ENCODE measurements around the gene LZTS2. TPM values are rescaled to one million over a fixed set of nuclear protein-coding genes. Genes with fewer than 3 reads are reported as not detected.

LZTS2 gene
- total and polyA plus RNA-seq, 2 of the 8 experiments (the other 6 are each of a cell fraction or from before 2014, with no cell fraction given): 75.7 to 99.5 TPM

- TF ChIP-seq CHD7 (IDR thresholded peaks at IDR 0.05; ENCODE audit: insufficient replicate concordance, low read length): no peak
- no peak for TF ChIP-seq POU5F1 (IDR thresholded peaks at IDR 0.05; ENCODE audit: low read depth, low read length)
- TF ChIP-seq SIRT6 (IDR thresholded peaks at IDR 0.05; ENCODE audit: low read length): no peak
- TF ChIP-seq SIX5 (IDR thresholded peaks at IDR 0.05; ENCODE audit: low read depth, low read length): no peak
- TF ChIP-seq CHD2 (IDR thresholded peaks at IDR 0.05; ENCODE audit: low read length): no peak
- TF ChIP-seq TCF12 (IDR thresholded peaks at IDR 0.05; ENCODE audit: low read depth, low read length): no peak
- no peak for TF ChIP-seq JUN (IDR thresholded peaks at IDR 0.05; ENCODE audit: low read depth, low read length)
- TF ChIP-seq SP2 (IDR thresholded peaks at IDR 0.05; ENCODE audit: low read length): no peak
- TF ChIP-seq CEBPB (IDR thresholded peaks at IDR 0.05; ENCODE audit: low read depth, low read length): no peak
- no peak for TF ChIP-seq CTBP2 (IDR thresholded peaks at IDR 0.05; ENCODE audit: borderline replicate concordance, insufficient read depth, insufficient read length, low read length)
- TF ChIP-seq MAFK (IDR thresholded peaks at IDR 0.05; ENCODE audit: low read depth, low read length): no peak
- no peak for TF ChIP-seq TEAD4 (IDR thresholded peaks at IDR 0.05; ENCODE audit: low read depth, low read length)
These were observed 442 bp upstream of the LZTS2 start (continued) for GRCh38 chr10:100998991-100999741.
